IMR-90 (cell line): Measurements from ENCODE around the gene ESR1. TPM values are rescaled to one million over a fixed set of nuclear protein-coding genes. Genes with fewer than 3 reads are reported as not detected.

ENCODE experiments used
- ATAC-seq: fragments of 200-7000 bp; cut with Tn5 transposase; 2 replicates; pipeline ENCODE4 v1.9.1; 2020; ENCODE audit warnings: low read depth, mild to moderate bottlenecking, moderate library complexity
- BruUV-seq: library from RNA; stranded (reverse); fragments of 400-500 nt; replicated peaks from 2 replicates; lab custom pipeline; 2021; lab: Mats Ljungman, UMichigan
- CTCF ChIA-PET: fragments of 300-600 bp; formaldehyde crosslinking; extraction: SDS; loops from one replicate; lab custom pipeline; 2021; ENCODE audit warnings: antibody characterized with exemption; lab: Yijun Ruan, JAX
- POLR2A ChIA-PET: fragments of 300-600 bp; sonication (Branson Sonifier 250); formaldehyde crosslinking; loops from one replicate; lab custom pipeline; 2022; ENCODE audit warnings: antibody characterized with exemption; ENCODE audit not compliant: unreplicated experiment; lab: Charles Lee
- DNase-seq: peaks from one replicate; pipeline ENCODE4 v3.0.0; 2013
- H2AFZ ChIP-seq: replicated peaks from 2 replicates; pipeline ENCODE3; 2013; ENCODE audit warnings: low read length, mild to moderate bottlenecking; ENCODE audit not compliant: poor library complexity
- H2AK5ac ChIP-seq: 2 replicates; pipeline ENCODE4 v1.6.1; 2013; ENCODE audit warnings: low read depth, low read length, inconsistent platforms
- H2AK9ac ChIP-seq: replicated peaks from 2 replicates; pipeline ENCODE3; 2013; ENCODE audit warnings: mild to moderate bottlenecking, low read depth, low read length, moderate library complexity; ENCODE audit not compliant: poor library complexity
- H2BK120ac ChIP-seq: 2 replicates; pipeline ENCODE4 v1.6.1; 2013; ENCODE audit warnings: low read depth, low read length, inconsistent platforms
- H2BK15ac ChIP-seq: 3 replicates; pipeline ENCODE4 v1.6.1; 2013; ENCODE audit warnings: low read depth, low read length, inconsistent platforms
- H2BK20ac ChIP-seq: 2 replicates; pipeline ENCODE4 v1.6.1; 2013; ENCODE audit warnings: low read depth, mild to moderate bottlenecking, inconsistent platforms, low read length, moderate library complexity
- H2BK5ac ChIP-seq: 2 replicates; pipeline ENCODE4 v1.6.1; 2013; ENCODE audit warnings: mild to moderate bottlenecking, low read depth, low read length, inconsistent platforms; ENCODE audit not compliant: poor library complexity, severe bottlenecking
- H3K14ac ChIP-seq: replicated peaks from 2 replicates; pipeline ENCODE4 v1.6.1; 2013; ENCODE audit warnings: low read depth, low read length, inconsistent platforms
- H3K18ac ChIP-seq: 2 replicates; pipeline ENCODE4 v1.6.1; 2013; ENCODE audit warnings: low read depth, low read length, control low read depth
- H3K23ac ChIP-seq: 2 replicates; pipeline ENCODE4 v1.6.1; 2013; ENCODE audit warnings: low read depth, low read length, inconsistent platforms
- H3K27ac ChIP-seq: 2 replicates; pipeline ENCODE4 v1.5.1; 2013; ENCODE audit warnings: mild to moderate bottlenecking, control low read depth, low read length; ENCODE audit not compliant: insufficient read depth
- H3K27me3 ChIP-seq: 2 replicates; pipeline ENCODE4 v1.6.1; 2013; ENCODE audit warnings: low read length; ENCODE audit not compliant: control insufficient read depth, insufficient read depth
- H3K36me3 ChIP-seq: 2 replicates; pipeline ENCODE4 v1.6.1; 2013; ENCODE audit warnings: low read length, mixed read lengths; ENCODE audit not compliant: control insufficient read depth, insufficient read depth
- H3K4ac ChIP-seq: 2 replicates; pipeline ENCODE4 v1.6.1; 2013; ENCODE audit warnings: low read depth, low read length, inconsistent platforms
- H3K4me1 ChIP-seq: 2 replicates; pipeline ENCODE4 v1.6.1; 2013; ENCODE audit warnings: low read length, mixed read lengths; ENCODE audit not compliant: control insufficient read depth, insufficient read depth
- H3K4me2 ChIP-seq: 2 replicates; pipeline ENCODE4 v1.6.1; 2013; ENCODE audit warnings: low read depth, mild to moderate bottlenecking, control low read depth, low read length, moderate library complexity
- H3K4me3 ChIP-seq: 2 replicates; pipeline ENCODE4 v1.5.1; 2013; ENCODE audit warnings: low read depth, mild to moderate bottlenecking, control low read depth, low read length, moderate library complexity; ENCODE audit not compliant: insufficient read depth
- H3K56ac ChIP-seq: 2 replicates; pipeline ENCODE4 v1.6.1; 2013; ENCODE audit warnings: low read length, inconsistent platforms; ENCODE audit not compliant: insufficient read depth; ENCODE audit errors: extremely low read depth
- H3K79me1 ChIP-seq, 2 experiments: 2 replicates each; pipeline ENCODE4 v1.6.1; 2013; ENCODE audit warnings: low read length in 2 of 2, inconsistent platforms in 1 of 2, low read depth in 1 of 2
- H3K9ac ChIP-seq: 2 replicates; pipeline ENCODE4 v1.6.1; 2013; ENCODE audit warnings: low read depth, low read length, control low read depth
- H3K9me1 ChIP-seq: 2 replicates; pipeline ENCODE4 v1.6.1; 2013; ENCODE audit warnings: low read length, inconsistent platforms; ENCODE audit not compliant: insufficient read depth
- H3K9me3 ChIP-seq: 2 replicates; pipeline ENCODE4 v1.6.1; 2013; ENCODE audit warnings: low read length; ENCODE audit not compliant: control insufficient read depth, insufficient read depth
- H4K20me1 ChIP-seq: 2 replicates; pipeline ENCODE4 v1.6.1; 2013; ENCODE audit warnings: low read length, inconsistent platforms; ENCODE audit not compliant: insufficient read depth
- H4K5ac ChIP-seq: 2 replicates; pipeline ENCODE4 v1.6.1; 2013; ENCODE audit warnings: mild to moderate bottlenecking, low read depth, low read length, control low read depth
- H4K8ac ChIP-seq, 2 experiments: 2 replicates each; pipeline ENCODE4 v1.6.1; 2013; ENCODE audit warnings: low read depth in 2 of 2, low read length in 2 of 2, control low read depth in 1 of 2, inconsistent platforms in 1 of 2
- H4K91ac ChIP-seq: 2 replicates; pipeline ENCODE4 v1.6.1; 2013; ENCODE audit warnings: low read depth, low read length, inconsistent platforms; ENCODE audit not compliant: insufficient read depth
- BHLHE40 ChIP-seq: fragments of 150-350 bp; IDR thresholded peaks from 2 replicates; pipeline ENCODE4 v1.6.1; 2016; ENCODE audit warnings: mild to moderate bottlenecking, low read depth, low read length
- CEBPB ChIP-seq: IDR thresholded peaks from 2 replicates; pipeline ENCODE4 v1.6.1; 2012; ENCODE audit warnings: low read depth, low read length, improper control_type of control experiment
- CHD1 ChIP-seq: IDR thresholded peaks from 2 replicates; pipeline ENCODE4 v1.6.1; 2012; ENCODE audit warnings: low read depth, low read length, improper control_type of control experiment
- CTCF ChIP-seq: conservative IDR thresholded peaks from 2 replicates; pipeline ENCODE4 v1.5.1; 2012; ENCODE audit warnings: mild to moderate bottlenecking, low read depth, low read length, improper control_type of control experiment
- ELK1 ChIP-seq: fragments of 150-350 bp; IDR thresholded peaks from 2 replicates; pipeline ENCODE4 v1.6.1; 2016; ENCODE audit warnings: low read depth, mild to moderate bottlenecking, low read length, moderate library complexity, borderline replicate concordance
- FOS ChIP-seq: fragments of 150-350 bp; IDR thresholded peaks from 2 replicates; pipeline ENCODE4 v1.6.1; 2016; ENCODE audit warnings: low read depth, low read length
- MAFK ChIP-seq: IDR thresholded peaks from 2 replicates; pipeline ENCODE4 v1.6.1; 2012; ENCODE audit warnings: low read depth, low read length, improper control_type of control experiment
- MAZ ChIP-seq: IDR thresholded peaks from 2 replicates; pipeline ENCODE4 v1.6.1; 2012; ENCODE audit warnings: low read depth, mild to moderate bottlenecking, low read length, improper control_type of control experiment, moderate library complexity, borderline replicate concordance
- NFE2L2 ChIP-seq: fragments of 150-350 bp; IDR thresholded peaks from 2 replicates; pipeline ENCODE4 v1.6.1; 2016; ENCODE audit warnings: low read depth, mild to moderate bottlenecking, low read length
- POLR2A ChIP-seq: IDR thresholded peaks from 2 replicates; pipeline ENCODE4 v1.6.1; 2012; ENCODE audit warnings: mild to moderate bottlenecking, low read depth, low read length
- RAD21 ChIP-seq: IDR thresholded peaks from 2 replicates; pipeline ENCODE4 v1.6.1; 2012; ENCODE audit warnings: low read length, improper control_type of control experiment
- RCOR1 ChIP-seq: IDR thresholded peaks from 2 replicates; pipeline ENCODE4 v1.6.1; 2012; ENCODE audit warnings: mild to moderate bottlenecking, low read length, improper control_type of control experiment; ENCODE audit not compliant: insufficient replicate concordance
- RFX5 ChIP-seq: IDR thresholded peaks from 2 replicates; pipeline ENCODE4 v1.8.0; 2012; ENCODE audit warnings: low read depth, mild to moderate bottlenecking, low read length, moderate library complexity
- SMC3 ChIP-seq: fragments of 150-350 bp; IDR thresholded peaks from 2 replicates; pipeline ENCODE4 v1.6.1; 2016; ENCODE audit warnings: low read depth, mild to moderate bottlenecking, antibody characterized with exemption, low read length, moderate library complexity
- USF2 ChIP-seq: fragments of 150-350 bp; IDR thresholded peaks from 2 replicates; pipeline ENCODE4 v1.6.1; 2017; ENCODE audit warnings: mild to moderate bottlenecking, antibody characterized with exemption, low read length, low read depth
- WGBS, 2 experiments: methylation state at CpG; one replicate each; pipeline versions ENCODE4 v1.1.5 to v1.1.7; 2013; ENCODE audit warnings: missing lambda C conversion rate in 2 of 2; ENCODE audit not compliant: insufficient read length in 1 of 2; ENCODE audit errors: extremely low coverage in 2 of 2; 5-methylcytosine and 5-hydroxymethylcytosine counted together
- dilution Hi-C: fragments of 300-500 bp; cut with HindIII; formaldehyde crosslinking; loops from one replicate; pipeline ENCODE4 v1.14.3; 2018; ENCODE audit warnings: low sequenced_read_pairs; ENCODE audit not compliant: unreplicated experiment
- in situ Hi-C: fragments of 300-500 bp; cut with MboI; formaldehyde crosslinking; loops from 3 replicates; pipeline ENCODE4 v1.14.3; 2019; ENCODE audit warnings: low sequenced_read_pairs, inconsistent platforms, mixed read lengths
- intact Hi-C: fragments of 100-400 bp; cut with micrococcal nuclease; formaldehyde crosslinking; loops from 2 replicates; pipeline ENCODE4 v1.10.0; 2022
- polyA plus RNA-seq, 3 experiments: library from polyadenylated mRNA; depleted of rRNA; stranded (reverse); fragments of >200 nt; gene quantifications; 2 replicates each; pipeline ENCODE4 v1.2.3, GENCODE V29; 2012; ENCODE audit warnings: low replicate concordance in 1 of 3
- total RNA-seq: library from RNA; depleted of rRNA; stranded (reverse); fragments of >200 nt; gene quantifications from 2 replicates; pipeline ENCODE4 v1.2.3, GENCODE V29; 2012

The ESR1 gene
- total and polyA plus RNA-seq, 2 of the 4 experiments (the other 2 are of a cell fraction): not detected

- Histone ChIP-seq H4K5ac (no peak overlapping the region), H3K4me2 (no peak overlapping the region), H3K27me3 (no peaks in the 10 kb centered on the region), H3K4me3 (no peak overlapping the region), H3K23ac (no peak overlapping the region), H2BK20ac (no peak overlapping the region), H2AK5ac (no peak overlapping the region), H2BK15ac (no peak overlapping the region), H3K79me1 (no peaks in the 10 kb centered on the region), H3K18ac (no peak overlapping the region), H2BK120ac (no peak overlapping the region), H3K36me3 (no peaks in the 10 kb centered on the region), H3K9me3 (peaks cover under 1% of the 10 kb centered on the region; the same call in 1 of the 2 replicates), H3K56ac (no peak overlapping the region), H2AFZ (no peak overlapping the region), H3K27ac (no peak overlapping the region), H3K4ac (no peak overlapping the region), H2BK5ac (no peak overlapping the region), H3K9ac (no peak overlapping the region), H2AK9ac (no peak overlapping the region), H4K91ac (no peak overlapping the region), H3K4me1 (no peaks in the 10 kb centered on the region), H3K14ac (no peak overlapping the region), H3K9me1 (no peaks in the 10 kb centered on the region), H4K20me1 (no peaks in the 10 kb centered on the region), H4K8ac (no peak overlapping the region)
- TF ChIP-seq RAD21 (no peak), ELK1 (no peak), CTCF (no peak), POLR2A (no peak), BHLHE40 (no peak), CEBPB (no peak), MAFK (no peak), CHD1 (no peak), RCOR1 (no peak), MAZ (no peak), USF2 (no peak), SMC3 (no peak), NFE2L2 (no peak), RFX5 (no peak), FOS (no peak)
- no TSS peak for BruUV-seq
- DNase-seq: no peak
- POLR2A ChIA-PET: no interaction called here
- ATAC-seq: no peak
- dilution Hi-C loops (no loop called here), in situ Hi-C loops (no loop called here), intact Hi-C loops (no loop called here)
- CTCF ChIA-PET: no interaction called here
- WGBS, 2 experiments: no CpG with 5 or more reads among the region's 4 CpGs
Observed at GRCh38 chr6:151914484-151914883, 107.0 kb downstream of the ESR1 start.
